ENCODE data around the gene CDK5. TPM values are rescaled to one million over a fixed set of nuclear protein-coding genes. Genes with fewer than 3 reads are reported as not detected.

CDK5 gene
- total RNA-seq, 3 donors from 2014 or later = 5.2 to 8.8 (median 8.6) TPM

DNA sequence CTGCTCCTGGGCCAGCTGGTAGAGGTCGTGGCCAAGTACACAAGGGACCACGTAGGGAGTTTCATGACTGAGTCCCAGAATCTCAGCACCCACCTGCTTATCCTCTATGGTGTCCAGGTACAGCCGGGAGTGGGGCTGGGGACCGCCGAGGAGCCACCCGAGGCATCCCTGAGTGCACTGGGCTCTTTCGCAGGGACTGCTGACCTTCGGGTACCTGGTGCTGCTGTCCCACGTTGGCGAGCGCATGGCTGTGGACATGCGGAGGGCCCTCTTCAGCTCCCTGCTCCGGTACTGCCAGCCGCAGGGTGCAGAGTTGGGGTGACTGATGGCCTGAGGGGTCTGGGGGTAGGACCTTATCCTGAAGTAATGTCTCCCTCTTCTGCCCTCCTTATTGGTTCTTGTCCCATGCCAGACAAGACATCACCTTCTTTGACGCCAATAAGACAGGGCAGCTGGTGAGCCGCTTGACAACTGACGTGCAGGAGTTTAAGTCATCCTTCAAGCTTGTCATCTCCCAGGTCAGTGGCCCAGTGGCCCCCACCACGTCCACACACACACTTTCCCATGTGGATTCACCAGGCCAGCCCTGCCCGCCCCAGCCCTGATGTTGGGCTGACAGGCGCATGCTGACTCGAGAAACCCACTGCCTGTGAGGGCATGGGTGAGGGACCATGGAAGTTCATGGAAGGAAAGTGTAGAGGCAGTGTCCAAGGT, 23.2 kb downstream of the CDK5 start:
- no peaks in the 10 kb centered on the region for H3K27me3 ChIP-seq
- no peaks in the 10 kb centered on the region for H3K4me1 ChIP-seq
- peaks cover 7% of the 10 kb centered on the region for H3K36me3 ChIP-seq
- intact Hi-C loops (cut with DNase I; ENCODE audit: low total_unique reads) = no loop called here
- no peak for DNase-seq (ENCODE audit: low spot score in 2 of 2)
- TF ChIP-seq, protein P1, sequence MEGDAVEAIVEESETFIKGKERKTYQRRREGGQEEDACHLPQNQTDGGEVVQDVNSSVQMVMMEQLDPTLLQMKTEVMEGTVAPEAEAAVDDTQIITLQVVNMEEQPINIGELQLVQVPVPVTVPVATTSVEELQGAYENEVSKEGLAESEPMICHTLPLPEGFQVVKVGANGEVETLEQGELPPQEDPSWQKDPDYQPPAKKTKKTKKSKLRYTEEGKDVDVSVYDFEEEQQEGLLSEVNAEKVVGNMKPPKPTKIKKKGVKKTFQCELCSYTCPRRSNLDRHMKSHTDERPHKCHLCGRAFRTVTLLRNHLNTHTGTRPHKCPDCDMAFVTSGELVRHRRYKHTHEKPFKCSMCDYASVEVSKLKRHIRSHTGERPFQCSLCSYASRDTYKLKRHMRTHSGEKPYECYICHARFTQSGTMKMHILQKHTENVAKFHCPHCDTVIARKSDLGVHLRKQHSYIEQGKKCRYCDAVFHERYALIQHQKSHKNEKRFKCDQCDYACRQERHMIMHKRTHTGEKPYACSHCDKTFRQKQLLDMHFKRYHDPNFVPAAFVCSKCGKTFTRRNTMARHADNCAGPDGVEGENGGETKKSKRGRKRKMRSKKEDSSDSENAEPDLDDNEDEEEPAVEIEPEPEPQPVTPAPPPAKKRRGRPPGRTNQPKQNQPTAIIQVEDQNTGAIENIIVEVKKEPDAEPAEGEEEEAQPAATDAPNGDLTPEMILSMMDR (IDR thresholded peaks at IDR 0.05) = no peak
- TF ChIP-seq POLR2A (IDR thresholded peaks at IDR 0.05) (no peak), POLR2AphosphoS5 (IDR thresholded peaks at IDR 0.05) (no peak)
- no peak overlapping the region for H3K27ac ChIP-seq
- H3K9me3 ChIP-seq = no peaks in the 10 kb centered on the region
- H3K4me3 ChIP-seq = no peak overlapping the region

DNA sequence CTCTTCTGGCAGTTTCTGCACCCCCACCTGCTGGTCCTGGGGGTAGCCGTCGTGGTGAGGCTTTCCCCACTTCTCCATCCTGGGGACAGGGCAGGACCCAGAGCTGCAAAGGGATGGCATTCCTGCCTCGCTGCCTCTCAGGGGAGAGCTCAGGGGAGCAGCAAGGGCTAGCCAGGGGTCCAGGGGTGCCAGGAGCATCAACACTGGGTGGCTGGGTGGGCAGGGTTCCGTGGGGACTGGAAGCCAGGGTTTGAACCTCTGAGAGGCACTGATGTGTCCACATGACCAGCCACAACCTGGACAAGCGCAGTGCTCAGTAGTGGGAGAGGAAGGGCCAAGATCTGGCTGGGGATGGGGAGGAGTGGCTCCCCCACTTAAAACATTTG, 23.8 kb downstream of the CDK5 start:
- no peaks in the 10 kb centered on the region for H3K4me1 ChIP-seq
- TF ChIP-seq, protein P1 (IDR thresholded peaks at IDR 0.05) = no peak
- TF ChIP-seq POLR2A (IDR thresholded peaks at IDR 0.05) (no peak), POLR2AphosphoS5 (IDR thresholded peaks at IDR 0.05) (no peak)
- intact Hi-C loops (cut with DNase I; ENCODE audit: low total_unique reads) = no loop called here
- H3K4me3 ChIP-seq = no peak overlapping the region
- peaks cover 7% of the 10 kb centered on the region for H3K36me3 ChIP-seq
- no peak overlapping the region for H3K27ac ChIP-seq
- no peaks in the 10 kb centered on the region for H3K27me3 ChIP-seq
- no peak for DNase-seq (ENCODE audit: low spot score in 2 of 2)
- no peaks in the 10 kb centered on the region for H3K9me3 ChIP-seq

DNA sequence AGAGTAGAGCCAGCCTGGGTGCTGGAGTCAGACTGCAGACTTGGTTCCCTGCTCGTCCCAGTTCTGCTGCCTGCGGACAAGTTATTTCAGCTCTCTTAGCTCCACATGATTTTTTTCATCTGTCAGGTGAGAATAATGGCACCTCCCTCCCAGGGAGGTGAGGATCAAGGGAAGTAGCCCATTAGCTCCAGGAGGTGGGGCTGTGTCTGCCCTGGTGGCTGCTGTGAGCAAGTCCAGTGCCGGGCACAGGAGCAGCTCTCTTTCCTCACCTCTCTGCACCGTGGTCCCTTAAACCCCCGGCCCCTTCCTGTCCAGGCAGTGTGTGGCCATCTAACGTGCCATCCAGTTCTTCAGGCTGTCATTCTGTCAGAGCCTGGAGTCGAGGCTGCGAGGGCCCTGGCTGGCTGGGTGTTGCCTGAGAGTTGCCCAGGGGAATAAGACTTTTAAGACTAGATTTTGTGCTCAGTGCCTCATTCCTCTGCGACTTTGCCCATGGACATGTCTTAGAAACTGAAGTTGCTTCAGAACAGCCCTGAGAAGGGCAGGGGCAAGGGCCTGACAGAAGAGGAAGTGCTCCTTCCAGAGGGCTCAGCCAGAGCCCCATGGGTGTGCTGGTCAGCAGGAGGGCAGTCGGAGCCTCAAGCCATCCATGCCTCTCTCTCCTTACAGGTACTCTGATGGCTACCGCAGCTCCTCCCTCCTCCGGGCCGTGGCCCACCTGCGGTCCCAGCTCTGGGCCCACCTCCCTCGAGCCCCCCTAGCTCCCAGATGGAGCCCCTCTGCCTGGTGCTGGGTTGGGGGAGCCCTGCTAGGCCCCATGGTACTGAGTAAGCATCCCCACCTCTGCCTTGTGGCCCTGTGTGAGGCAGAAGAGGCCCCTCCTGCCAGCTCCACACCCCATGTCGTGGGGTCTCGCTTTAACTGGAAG, 24.5 kb downstream of the CDK5 start:
- H3K27ac ChIP-seq = no peak overlapping the region
- H3K36me3 ChIP-seq = peaks cover 7% of the 10 kb centered on the region
- intact Hi-C loops (cut with DNase I; ENCODE audit: low total_unique reads) = no loop called here
- no peak for TF ChIP-seq POLR2AphosphoS5 (IDR thresholded peaks at IDR 0.05)
- TF ChIP-seq, protein P1 (IDR thresholded peaks at IDR 0.05) = no peak
- no peak for TF ChIP-seq POLR2A (IDR thresholded peaks at IDR 0.05)
- no peaks in the 10 kb centered on the region for H3K9me3 ChIP-seq
- DNase-seq (ENCODE audit: low spot score in 2 of 2) = no peak
- no peaks in the 10 kb centered on the region for H3K27me3 ChIP-seq
- no peak overlapping the region for H3K4me3 ChIP-seq
- H3K4me1 ChIP-seq = no peaks in the 10 kb centered on the region

DNA sequence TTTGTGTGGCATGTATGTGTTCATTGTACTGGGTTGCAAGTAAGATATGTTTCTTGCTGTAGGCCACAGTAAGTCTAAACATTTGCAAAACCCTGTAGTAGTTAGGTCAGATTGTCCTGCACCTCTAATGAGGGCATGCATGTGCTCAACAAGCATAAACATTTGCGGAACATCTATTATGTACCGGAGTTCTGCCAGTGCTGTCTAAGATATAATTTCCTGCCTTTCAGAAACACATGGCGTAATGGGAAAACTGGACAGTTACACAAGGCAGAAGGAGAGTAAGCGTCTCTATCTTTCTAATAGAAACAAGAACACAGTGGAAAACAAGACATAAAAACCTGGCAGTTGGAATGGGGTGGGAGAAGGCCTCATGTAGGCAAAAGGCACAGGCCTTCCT, 26.7 kb downstream of the CDK5 start:
- no peaks in the 10 kb centered on the region for H3K4me1 ChIP-seq
- intact Hi-C loops (cut with DNase I; ENCODE audit: low total_unique reads) = no loop called here
- H3K27ac ChIP-seq = no peak overlapping the region
- H3K27me3 ChIP-seq = no peaks in the 10 kb centered on the region
- TF ChIP-seq POLR2A (IDR thresholded peaks at IDR 0.05) = no peak
- TF ChIP-seq, protein P1 (IDR thresholded peaks at IDR 0.05) = no peak
- TF ChIP-seq POLR2AphosphoS5 (IDR thresholded peaks at IDR 0.05) = no peak
- DNase-seq (ENCODE audit: low spot score in 2 of 2) = no peak
- no peaks in the 10 kb centered on the region for H3K9me3 ChIP-seq
- no peak overlapping the region for H3K4me3 ChIP-seq
- H3K36me3 ChIP-seq = no peaks in the 10 kb centered on the region

Data from breast epithelium (tissue), 4 donors.